Measurements from ENCODE around the gene SNORC.

The SNORC gene

GRCh38 chr2:232836934-232837333, 33.1 kb upstream of the SNORC start:
- DNase-seq (ENCODE audit: low spot score) (no peak), ATAC-seq (ENCODE audit: low read depth) (no peak)
- no peak for TF ChIP-seq CTCF (IDR thresholded peaks at IDR 0.05; ENCODE audit: poor library complexity, severe bottlenecking)
- Histone ChIP-seq H3K27ac (ENCODE audit: poor library complexity, severe bottlenecking) (no peak overlapping the region), H3K9me3 (ENCODE audit: severe bottlenecking) (no peaks in the 10 kb centered on the region), H3K36me3 (ENCODE audit: low read depth) (peaks cover 72% of the 10 kb centered on the region), H3K4me1 (ENCODE audit: insufficient read depth, poor library complexity, severe bottlenecking) (peaks cover 9% of the 10 kb centered on the region), H3K27me3 (ENCODE audit: insufficient read depth, poor library complexity, severe bottlenecking) (no peaks in the 10 kb centered on the region), H3K4me3 (ENCODE audit: severe bottlenecking) (no peak overlapping the region)

DNA sequence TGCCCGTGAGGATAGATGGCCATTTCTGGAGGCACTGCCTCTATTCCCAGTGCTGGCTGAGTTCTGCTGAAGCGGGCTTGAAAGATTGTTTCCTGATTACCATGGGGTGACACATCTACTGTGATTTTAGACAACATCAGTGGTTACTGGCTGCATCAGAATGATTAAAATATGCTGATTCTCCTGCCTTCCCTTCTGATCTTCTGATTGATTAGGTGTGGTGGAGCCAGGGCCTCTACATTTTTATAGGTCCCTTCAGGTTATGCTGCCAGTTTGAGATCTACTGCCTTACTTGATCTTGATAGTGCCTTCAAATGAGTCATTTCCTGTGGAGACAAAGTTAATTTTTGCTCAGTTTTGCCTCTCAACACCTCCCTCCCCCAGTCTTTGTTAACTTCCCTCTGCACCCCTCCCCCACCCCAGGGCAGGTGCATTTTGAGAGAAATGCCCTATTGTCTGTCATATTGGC, 31.6 kb upstream of the SNORC start:
- TF ChIP-seq CTCF (IDR thresholded peaks at IDR 0.05; ENCODE audit: poor library complexity, severe bottlenecking) = no peak
- H3K36me3 ChIP-seq (ENCODE audit: low read depth) = peaks cover 71% of the 10 kb centered on the region
- ATAC-seq (ENCODE audit: low read depth) (peak; percentile 58), DNase-seq (ENCODE audit: low spot score) (no peak)
- H3K27me3 ChIP-seq (ENCODE audit: insufficient read depth, poor library complexity, severe bottlenecking) = no peaks in the 10 kb centered on the region
- no peak overlapping the region for H3K4me3 ChIP-seq (ENCODE audit: severe bottlenecking)
- no peaks in the 10 kb centered on the region for H3K9me3 ChIP-seq (ENCODE audit: severe bottlenecking)
- peaks cover 9% of the 10 kb centered on the region for H3K4me1 ChIP-seq (ENCODE audit: insufficient read depth, poor library complexity, severe bottlenecking)
- peak overlapping the region; percentile 17 for H3K27ac ChIP-seq (ENCODE audit: poor library complexity, severe bottlenecking)

- Histone ChIP-seq H3K9me3 (ENCODE audit: severe bottlenecking) (no peaks in the 10 kb centered on the region), H3K27ac (ENCODE audit: poor library complexity, severe bottlenecking) (no peak overlapping the region), H3K27me3 (ENCODE audit: insufficient read depth, poor library complexity, severe bottlenecking) (no peaks in the 10 kb centered on the region), H3K4me1 (ENCODE audit: insufficient read depth, poor library complexity, severe bottlenecking) (peaks cover 9% of the 10 kb centered on the region), H3K4me3 (ENCODE audit: severe bottlenecking) (no peak overlapping the region), H3K36me3 (ENCODE audit: low read depth) (peaks cover 76% of the 10 kb centered on the region)
- no peak for ATAC-seq (ENCODE audit: low read depth)
- TF ChIP-seq CTCF (IDR thresholded peaks at IDR 0.05; ENCODE audit: poor library complexity, severe bottlenecking) = no peak
- no peak for DNase-seq (ENCODE audit: low spot score)
Observed at GRCh38 chr2:232839411-232840079, 30.5 kb upstream of the SNORC start.

- no peaks in the 10 kb centered on the region for H3K9me3 ChIP-seq (ENCODE audit: severe bottlenecking)
- no peak overlapping the region for H3K4me3 ChIP-seq (ENCODE audit: severe bottlenecking)
- H3K27me3 ChIP-seq (ENCODE audit: insufficient read depth, poor library complexity, severe bottlenecking) = no peaks in the 10 kb centered on the region
- H3K4me1 ChIP-seq (ENCODE audit: insufficient read depth, poor library complexity, severe bottlenecking) = peaks cover 7% of the 10 kb centered on the region
- H3K27ac ChIP-seq (ENCODE audit: poor library complexity, severe bottlenecking) = no peak overlapping the region
- peaks cover 90% of the 10 kb centered on the region for H3K36me3 ChIP-seq (ENCODE audit: low read depth)
- DNase-seq (ENCODE audit: low spot score) (no peak), ATAC-seq (ENCODE audit: low read depth) (no peak)
- TF ChIP-seq CTCF (IDR thresholded peaks at IDR 0.05; ENCODE audit: poor library complexity, severe bottlenecking) = no peak
Observed at GRCh38 chr2:232842689-232843088, 27.4 kb upstream of the SNORC start.

DNA sequence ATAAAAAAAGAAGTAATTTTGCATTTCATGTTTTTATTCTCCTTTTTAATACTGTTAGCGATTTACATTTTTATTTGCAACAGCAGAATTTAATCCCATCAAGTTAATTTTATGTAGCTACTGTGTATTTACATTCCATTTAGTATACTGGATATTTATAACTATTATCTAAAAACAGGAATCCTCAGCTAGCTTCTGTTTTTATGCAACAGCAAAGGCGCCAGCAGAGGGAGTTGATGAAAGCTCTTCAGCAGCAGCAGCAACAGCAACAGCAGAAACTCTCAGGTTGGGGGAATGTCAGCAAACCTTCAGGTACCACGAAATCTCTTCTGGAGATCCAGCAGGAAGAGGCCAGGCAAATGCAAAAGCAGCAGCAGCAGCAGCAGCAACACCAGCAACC, 26.2 kb upstream of the SNORC start:
- Histone ChIP-seq H3K36me3 (ENCODE audit: low read depth) (peaks cover 96% of the 10 kb centered on the region), H3K4me3 (ENCODE audit: severe bottlenecking) (no peak overlapping the region), H3K27me3 (ENCODE audit: insufficient read depth, poor library complexity, severe bottlenecking) (no peaks in the 10 kb centered on the region), H3K27ac (ENCODE audit: poor library complexity, severe bottlenecking) (no peak overlapping the region), H3K9me3 (ENCODE audit: severe bottlenecking) (no peaks in the 10 kb centered on the region), H3K4me1 (ENCODE audit: insufficient read depth, poor library complexity, severe bottlenecking) (no peaks in the 10 kb centered on the region)
- no peak for DNase-seq (ENCODE audit: low spot score)
- no peak for TF ChIP-seq CTCF (IDR thresholded peaks at IDR 0.05; ENCODE audit: poor library complexity, severe bottlenecking)
- no peak for ATAC-seq (ENCODE audit: low read depth)

Measured in RWPE2 (cell line).